C4-2B (cell line): ENCODE data around the gene CLIC1.

ENCODE experiments used
- CTCF ChIP-seq: fragments of 450-650 bp; conservative IDR thresholded peaks from 2 replicates; pipeline ENCODE4 v1.5.1; 2017; ENCODE audit warnings: mild to moderate bottlenecking
- ZFX ChIP-seq: fragments of 450-650 bp; IDR thresholded peaks from 2 replicates; pipeline ENCODE4 v1.6.1; 2017

- TF ChIP-seq CTCF (no peak), ZFX (no peak)
Measured at GRCh38 chr6:31758281-31758680, 22.0 kb upstream of the CLIC1 start.
